GM04504 (cell line): ENCODE data around the gene MFSD2A.
"Not testable (repeated sequence)": the region's sequence is repeated elsewhere in the genome, so short reads cannot be mapped to it uniquely, and the experiment has no call there.

Source experiments
- DNase-seq: peaks from one replicate; pipeline ENCODE4 v3.0.0-alpha.2; 2012; ENCODE audit warnings: low read depth

MFSD2A gene

GRCh38 chr1:39969048-39969447 is 14.1 kb downstream of the MFSD2A start:
- no peak for DNase-seq

- no peak for DNase-seq
Observed at GRCh38 chr1:39969531-39970270, 14.8 kb downstream of the MFSD2A start.

GRCh38 chr1:39970274-39970673 is 15.3 kb downstream of the MFSD2A start:
- DNase-seq: no peak

GRCh38 chr1:39971138-39971537 is 16.2 kb downstream of the MFSD2A start:
- no peak for DNase-seq

GRCh38 chr1:39973503-39974135 is 18.7 kb downstream of the MFSD2A start:
- peak; percentile 21 for DNase-seq

- DNase-seq: no peak
Observed at GRCh38 chr1:39976732-39977131, 21.8 kb downstream of the MFSD2A start.

GRCh38 chr1:39977202-39977601 is 22.3 kb downstream of the MFSD2A start:
- no peak for DNase-seq

GRCh38 chr1:39979654-39980053 is 24.7 kb downstream of the MFSD2A start:
- no peak for DNase-seq

GRCh38 chr1:39980555-39981313 is 25.8 kb downstream of the MFSD2A start:
- no peak for DNase-seq

- DNase-seq: no peak
Observed at GRCh38 chr1:39981385-39981784, 26.4 kb downstream of the MFSD2A start.

GRCh38 chr1:39981945-39982344 is 27.0 kb downstream of the MFSD2A start:
- DNase-seq: peak; percentile 62

- not testable (repeated sequence) for DNase-seq
Observed at GRCh38 chr1:39984480-39984879, 29.5 kb downstream of the MFSD2A start.

- no peak for DNase-seq
Observed at GRCh38 chr1:39984951-39985350, 30.0 kb downstream of the MFSD2A start.

GRCh38 chr1:39987869-39988268 is 32.9 kb downstream of the MFSD2A start:
- no peak for DNase-seq

- no peak for DNase-seq
Observed at GRCh38 chr1:39988618-39989343, 33.8 kb downstream of the MFSD2A start.

- DNase-seq: no peak
Observed at GRCh38 chr1:39990428-39990827, 35.5 kb downstream of the MFSD2A start.

GRCh38 chr1:39992234-39992633 is 37.3 kb downstream of the MFSD2A start:
- DNase-seq: no peak

GRCh38 chr1:39992888-39993287 is 37.9 kb downstream of the MFSD2A start:
- DNase-seq: no peak

GRCh38 chr1:39995973-39996393 is 41.0 kb downstream of the MFSD2A start:
- no peak for DNase-seq

GRCh38 chr1:39996396-39997004 is 41.6 kb downstream of the MFSD2A start:
- DNase-seq: no peak

GRCh38 chr1:40001456-40001855 is 46.5 kb downstream of the MFSD2A start:
- DNase-seq: no peak
